GM21717 (cell line): Measurements from ENCODE around the gene ISM2.

ENCODE experiments used
- ATAC-seq: cut with Tn5 transposase; IDR thresholded peaks from one replicate; pipeline ENCODE4 v1.9.1; 2021; ENCODE audit warnings: mild to moderate bottlenecking, moderate library complexity; ENCODE audit not compliant: unreplicated experiment

Gene ISM2

DNA sequence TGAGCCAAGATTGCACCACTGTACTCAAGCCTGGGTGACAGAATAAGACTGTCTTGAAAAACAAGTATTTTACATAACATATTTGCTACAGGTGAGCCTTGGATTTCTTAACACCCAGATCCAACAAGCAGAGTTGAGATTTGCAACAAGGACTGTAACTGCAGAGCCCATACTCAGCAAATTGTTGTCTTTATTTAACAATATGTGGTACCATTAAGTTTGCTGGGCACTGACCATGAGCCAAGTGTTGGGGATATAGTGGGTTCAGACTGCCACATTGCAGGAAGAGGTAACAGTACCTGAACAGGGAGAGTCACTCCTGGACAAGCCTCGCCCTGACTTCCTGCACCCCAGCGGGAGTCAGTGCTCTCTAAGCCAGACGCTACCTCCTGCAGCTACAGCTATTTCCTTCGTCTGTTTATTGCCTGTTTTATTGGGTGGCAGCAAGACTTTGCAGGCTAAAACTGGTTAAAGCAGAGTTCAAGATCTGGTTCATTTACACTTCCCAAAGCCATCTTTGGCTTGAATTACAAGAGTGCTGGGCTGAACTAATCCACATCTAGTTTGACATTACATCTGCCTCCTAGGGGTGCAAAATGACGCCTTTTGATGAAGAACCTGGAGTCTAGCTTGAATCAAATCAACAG is 28.3 kb downstream of the ISM2 start:
- no peak for ATAC-seq

DNA sequence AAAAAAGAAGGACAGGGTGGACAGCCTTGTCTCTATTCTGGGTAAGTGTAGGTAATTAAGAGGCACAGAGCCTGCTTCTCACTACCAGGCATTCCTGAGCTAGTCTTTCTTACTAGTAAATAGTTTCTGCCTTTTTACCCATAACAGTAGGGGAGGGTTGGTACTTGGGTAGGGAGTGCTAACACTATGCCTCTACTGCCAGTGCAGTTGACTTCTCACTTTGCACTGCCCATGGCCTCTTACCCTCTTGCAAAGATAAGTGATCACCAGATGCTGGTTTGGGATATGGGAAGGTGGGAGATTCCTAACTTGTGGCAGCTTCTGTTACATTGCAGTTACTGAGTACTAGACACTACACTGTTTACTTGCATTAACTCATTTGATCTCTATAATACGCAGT is 29.1 kb downstream of the ISM2 start:
- ATAC-seq = no peak

DNA sequence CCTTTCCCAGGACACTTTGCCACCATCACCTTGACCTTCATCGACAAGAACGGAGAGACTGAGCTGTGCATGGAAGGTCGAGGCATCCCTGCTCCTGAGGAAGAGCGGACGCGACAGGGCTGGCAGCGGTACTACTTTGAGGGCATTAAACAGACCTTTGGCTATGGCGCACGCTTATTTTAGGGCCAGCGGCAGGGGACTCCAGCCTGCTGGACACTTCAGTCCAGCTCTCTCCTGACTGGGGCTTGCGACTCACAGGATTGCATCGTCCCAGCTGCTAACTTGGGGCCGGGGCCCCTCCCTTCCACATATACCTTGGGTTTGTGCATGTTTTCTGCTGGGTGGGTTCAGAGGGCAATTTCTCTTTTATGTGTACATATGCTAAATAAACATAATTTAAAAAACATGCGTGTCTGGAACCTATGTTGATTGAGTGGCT is 29.5 kb downstream of the ISM2 start:
- no peak for ATAC-seq

DNA sequence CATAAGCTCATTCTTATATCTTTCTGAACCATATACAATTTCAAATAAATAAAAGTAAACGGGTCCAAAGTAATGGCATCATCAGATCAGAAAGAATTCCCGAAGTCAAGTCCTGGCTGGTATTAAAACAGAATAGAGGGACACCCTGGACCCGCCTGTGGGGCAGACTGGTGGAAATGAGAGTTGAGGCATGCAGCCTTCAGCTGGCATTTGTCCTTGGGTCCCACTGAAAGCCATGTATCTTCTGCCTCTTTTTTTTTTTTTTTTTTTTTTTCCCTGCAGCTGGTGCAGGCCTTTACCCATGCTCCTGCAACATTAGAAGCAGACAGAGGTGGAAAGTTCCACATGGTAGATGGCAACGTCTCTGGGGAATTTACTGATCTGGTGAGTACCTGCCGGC is 30.8 kb downstream of the ISM2 start:
- no peak for ATAC-seq

DNA sequence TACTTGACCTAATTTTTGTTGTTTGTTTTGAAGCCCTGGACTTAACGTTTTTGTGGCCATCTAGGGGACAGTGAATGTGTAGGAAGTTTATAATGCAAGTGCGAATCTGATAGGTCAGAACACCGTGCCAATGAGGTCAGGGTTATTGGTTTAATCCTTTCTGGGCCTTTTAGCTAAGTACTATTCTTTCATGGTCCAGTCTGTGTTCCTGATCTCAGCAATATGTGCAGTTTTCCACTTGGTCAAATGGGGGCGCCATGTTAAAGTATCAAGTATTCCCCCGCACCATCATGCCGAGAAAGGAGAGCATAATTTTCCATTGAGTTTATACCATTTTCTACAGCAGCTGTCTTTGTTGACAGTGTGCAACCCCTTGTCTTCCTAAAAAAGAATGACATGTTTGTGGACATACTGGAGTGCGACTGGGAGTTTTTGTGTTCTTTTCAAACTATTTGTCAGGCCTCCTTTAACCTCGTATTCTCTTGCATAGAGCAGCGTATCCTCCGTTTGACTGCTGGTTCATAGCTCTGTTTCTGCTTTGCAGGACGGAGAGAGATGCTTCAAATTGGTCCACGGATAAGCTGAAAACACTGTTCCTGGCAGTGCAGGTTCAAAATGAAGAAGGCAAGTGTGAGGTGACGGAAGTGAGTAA is 39.4 kb downstream of the ISM2 start:
- no peak for ATAC-seq

DNA sequence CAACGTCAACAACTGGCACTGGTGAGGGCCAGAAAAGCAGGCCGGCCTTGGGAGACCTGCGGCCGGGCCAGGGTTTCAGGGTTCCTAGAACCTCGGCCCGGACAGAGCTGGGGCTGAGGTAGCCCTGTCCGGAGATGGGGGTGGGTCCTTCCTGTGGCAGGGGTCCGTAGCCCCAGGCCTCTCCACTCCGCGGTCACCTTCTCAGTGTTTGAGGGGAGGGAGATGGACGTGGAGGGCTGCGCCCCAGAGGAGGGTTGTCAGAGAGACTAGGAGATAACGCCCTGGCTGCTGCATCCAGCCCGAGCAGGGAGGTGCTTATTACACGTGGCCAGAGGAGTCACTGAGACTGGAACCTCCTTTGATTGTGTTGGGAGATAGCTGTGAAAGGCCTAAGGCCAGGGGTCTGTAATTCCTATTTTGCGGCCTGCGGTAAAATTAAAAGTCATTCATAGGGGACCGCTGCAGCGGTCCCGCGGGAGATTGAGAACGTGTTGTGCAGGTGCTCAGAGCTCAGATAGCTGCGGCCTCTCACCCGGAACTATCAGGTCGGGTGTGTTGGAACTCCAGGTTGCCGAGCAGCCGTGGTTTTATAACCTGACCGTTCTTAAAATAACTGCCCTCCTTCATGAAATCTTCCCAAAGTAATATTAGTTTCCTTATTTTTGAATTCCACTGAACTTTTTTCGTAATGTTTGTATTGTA is 40.2 kb downstream of the ISM2 start:
- ATAC-seq = peak; percentile 14

DNA sequence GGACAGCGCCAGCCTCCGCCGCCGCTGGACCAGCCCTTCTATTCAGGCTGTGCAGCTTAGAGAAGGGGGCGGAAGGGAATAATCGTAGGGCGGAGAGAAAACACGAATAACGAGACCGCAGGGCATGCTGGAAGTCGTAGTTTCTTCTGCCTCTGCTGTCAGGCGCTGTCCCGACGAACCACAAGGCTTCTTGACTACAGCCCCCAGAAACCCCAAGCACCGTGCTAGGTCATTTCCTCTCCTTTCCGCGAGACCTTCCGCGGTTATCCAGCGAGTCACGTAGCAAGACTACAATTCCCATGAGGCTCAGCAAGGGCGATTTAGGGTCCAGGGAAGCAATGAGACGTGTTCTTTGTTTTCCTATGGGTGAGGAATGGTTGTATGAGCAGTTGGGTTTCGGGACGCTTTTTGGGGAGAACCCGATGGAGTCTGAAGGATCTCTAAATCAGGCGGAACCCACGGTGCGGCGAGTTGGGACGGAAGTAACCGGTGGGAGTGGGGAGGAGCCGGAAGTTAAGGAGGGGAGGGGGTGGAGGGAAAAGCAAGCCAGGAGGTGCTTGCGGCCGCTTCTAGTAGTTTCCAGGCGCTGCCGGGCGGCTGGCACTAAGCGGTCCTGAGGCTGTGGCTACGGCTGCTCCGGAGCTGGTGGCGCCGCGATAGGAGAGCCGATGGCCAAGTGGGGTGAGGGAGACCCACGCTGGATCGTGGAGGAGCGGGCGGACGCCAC is 40.9 kb downstream of the ISM2 start, which contains the start of the genes AHSA1 and VIPAS39:
Gene AHSA1 (plus strand): TSS at position 572 of the 727 bp plus-strand sequence. CDS start 97 bp downstream, at position 669.
Gene VIPAS39 (minus strand): TSS at position 80 of the 727 bp plus-strand sequence. CDS start 3,499 bp downstream, outside the sequence.
- ATAC-seq = peak; percentile 90

DNA sequence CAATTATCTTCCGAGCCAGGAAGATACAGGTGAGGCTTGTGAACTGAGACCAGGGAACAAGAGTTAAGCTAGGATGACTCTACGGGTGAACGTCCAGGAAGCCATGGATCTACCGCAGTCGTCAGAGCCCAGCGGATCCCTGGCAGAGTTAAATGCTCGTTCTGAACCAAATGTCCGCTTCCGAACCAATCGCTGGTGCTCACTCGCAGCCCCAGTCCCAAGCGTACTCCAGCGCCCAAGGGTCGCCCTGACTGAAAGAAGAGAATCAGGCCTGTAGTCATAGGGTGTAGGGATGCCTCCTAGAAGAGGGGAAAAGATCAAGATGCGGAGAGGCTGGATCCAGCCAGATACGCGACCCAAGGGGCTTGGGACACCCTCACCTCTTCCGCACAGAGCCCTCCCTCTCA is 41.5 kb downstream of the ISM2 start:
- peak; percentile 21 for ATAC-seq

DNA sequence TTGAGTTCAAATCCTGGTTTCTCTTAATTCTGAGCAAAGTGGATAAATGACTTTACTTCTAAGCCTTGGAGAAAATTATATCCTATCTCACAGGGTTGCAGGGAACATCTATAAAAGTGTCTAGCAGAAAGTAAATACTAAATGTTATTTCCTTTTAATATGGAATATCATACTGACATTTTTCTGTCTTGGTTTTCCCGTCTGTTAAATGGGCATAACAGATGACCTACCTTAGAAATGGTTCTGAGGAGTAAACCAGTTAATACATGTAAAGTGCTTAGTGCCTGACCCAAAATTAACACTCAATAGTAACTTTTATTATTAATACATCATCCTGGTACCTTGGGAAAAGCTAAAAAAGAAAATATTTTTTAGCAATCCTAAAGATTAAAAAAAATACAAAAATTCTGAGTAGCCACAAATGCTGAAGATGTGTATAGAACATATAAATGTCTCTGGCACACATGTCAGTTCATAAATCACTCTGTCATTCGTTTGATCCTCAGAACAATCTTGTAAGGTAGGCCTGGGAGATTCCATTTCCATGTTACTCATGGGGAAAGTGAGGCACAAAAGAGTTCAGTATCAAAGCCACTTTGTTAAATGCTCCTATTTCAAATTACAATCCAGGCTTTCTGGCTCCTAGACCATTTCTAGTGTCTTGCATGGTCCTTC is 42.5 kb downstream of the ISM2 start:
- no peak for ATAC-seq

DNA sequence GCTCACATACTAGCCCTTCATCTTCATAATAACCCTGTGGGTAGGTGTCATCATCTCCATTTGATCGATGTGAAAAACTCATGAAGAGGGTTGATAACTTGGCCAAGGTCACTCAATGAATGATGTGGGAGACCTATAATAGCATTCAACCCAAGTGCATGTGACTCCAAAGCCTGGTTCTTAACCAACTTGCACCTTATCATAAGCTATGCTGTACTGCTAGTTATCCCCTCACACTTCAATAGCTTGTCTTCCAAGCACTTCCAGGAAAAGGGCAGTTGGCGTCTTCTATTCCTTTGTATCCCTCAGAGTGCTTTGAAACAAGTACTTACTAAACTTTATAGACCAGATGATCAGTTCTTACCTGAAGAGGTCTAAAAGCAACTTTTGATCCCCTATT is 56.4 kb downstream of the ISM2 start:
- ATAC-seq = no peak

DNA sequence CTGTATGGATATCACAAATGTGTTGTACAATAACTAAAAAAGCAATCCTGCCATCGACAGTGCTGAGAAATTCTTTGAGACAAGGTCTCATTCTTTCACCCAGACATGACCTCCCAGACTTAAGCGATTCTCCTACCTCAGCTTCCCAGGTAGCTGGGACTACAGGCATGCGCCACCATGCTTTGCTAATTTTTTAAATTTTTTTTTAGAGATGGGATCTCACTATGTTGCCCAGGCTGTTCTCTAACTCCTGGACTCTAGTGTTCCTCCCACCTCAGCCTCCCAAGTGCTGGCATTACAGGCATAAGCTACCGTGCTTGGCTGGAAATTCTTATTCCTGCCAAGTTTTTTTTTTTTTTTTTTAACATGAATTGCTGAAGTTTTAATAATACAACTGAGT is 58.8 kb downstream of the ISM2 start:
- no peak for ATAC-seq

DNA sequence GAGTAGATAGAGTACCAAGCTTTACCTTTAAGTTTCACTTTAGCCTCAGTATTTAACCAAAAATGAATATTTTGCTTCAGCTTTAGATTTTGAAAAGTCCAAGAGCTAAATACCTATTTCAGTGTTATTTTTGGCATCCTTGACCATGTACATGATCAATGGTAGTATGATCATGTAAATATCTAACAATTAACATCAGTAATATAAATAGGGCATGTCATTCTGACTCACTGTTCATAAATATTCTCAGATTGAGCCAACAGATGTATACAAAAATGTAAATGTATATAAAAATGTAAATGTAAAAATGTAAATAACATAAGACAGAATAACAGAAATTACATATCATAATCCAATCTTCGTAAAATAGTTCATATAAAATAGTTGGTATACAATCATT is 60.0 kb downstream of the ISM2 start:
- no peak for ATAC-seq

DNA sequence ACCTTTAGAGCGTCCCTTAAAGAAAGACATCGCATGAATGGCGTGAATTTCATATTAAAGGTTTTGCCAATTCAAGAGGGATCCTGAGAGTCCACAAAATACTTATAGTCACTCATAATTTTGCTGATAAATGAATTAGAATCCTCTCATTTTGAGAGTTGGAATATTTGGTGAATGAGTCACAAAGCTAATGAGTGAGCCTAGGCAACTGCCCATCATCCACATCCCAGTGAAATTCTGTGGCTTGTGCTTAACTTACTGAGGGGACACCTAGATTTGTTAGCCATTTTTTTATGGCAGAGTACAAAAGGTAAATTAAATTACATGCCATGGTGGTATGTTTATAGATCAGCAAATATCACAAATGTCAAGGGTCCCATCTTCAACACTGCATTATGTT is 62.6 kb downstream of the ISM2 start:
- ATAC-seq = no peak

DNA sequence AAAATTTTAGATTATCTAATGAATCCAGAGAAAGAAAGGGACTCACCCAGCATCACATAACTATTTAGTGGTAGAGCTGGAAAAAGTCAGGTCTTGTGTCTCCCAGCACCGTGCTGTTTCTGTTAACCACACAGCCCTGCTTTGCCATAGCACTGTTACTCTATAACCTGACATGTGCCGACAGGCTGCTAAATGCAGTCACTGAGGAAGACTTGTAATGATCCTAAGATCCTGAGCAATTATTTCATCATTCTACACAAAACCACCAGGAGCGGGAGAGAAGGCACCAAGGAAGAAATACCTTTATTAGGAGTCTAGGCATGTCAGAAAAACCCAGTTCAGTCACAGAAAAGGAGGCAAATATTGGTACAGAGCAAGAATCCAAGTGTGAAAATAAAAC is 72.2 kb downstream of the ISM2 start:
- ATAC-seq = no peak

DNA sequence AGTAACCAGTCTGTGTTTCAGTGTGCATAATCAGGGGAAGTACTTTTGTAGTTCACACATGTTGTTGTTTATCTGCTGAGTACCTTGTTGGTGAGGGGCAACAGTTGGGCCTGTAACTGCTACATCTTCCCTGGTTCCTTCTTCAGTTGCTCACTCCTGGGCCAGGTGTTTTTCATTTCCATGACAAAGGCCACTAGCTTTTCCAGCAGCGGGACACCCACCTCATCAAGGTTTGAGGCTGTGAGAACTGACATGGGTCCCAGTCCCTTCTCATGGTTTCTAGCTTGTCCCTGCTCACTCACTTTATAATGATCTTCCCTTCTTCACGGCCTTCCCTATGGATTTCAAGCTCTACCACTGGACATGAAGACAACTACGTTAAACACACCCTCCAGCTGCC is 73.8 kb downstream of the ISM2 start:
- ATAC-seq = no peak
